Mesodermal cell (in vitro differentiated cells): ENCODE results near the gene SLC6A3.

ENCODE experiments used
- H3K27ac ChIP-seq: 2 replicates; pipeline ENCODE4 v1.7.0; 2013; ENCODE audit warnings: mild to moderate bottlenecking, low read depth, low read length, moderate library complexity; ENCODE audit not compliant: severe bottlenecking
- H3K36me3 ChIP-seq: 2 replicates; pipeline ENCODE4 v1.7.1; 2013; ENCODE audit warnings: mild to moderate bottlenecking, low read length, moderate library complexity; ENCODE audit not compliant: control insufficient read depth, insufficient read depth
- H3K4me1 ChIP-seq: one replicate; pipeline ENCODE4 v1.7.1; 2013; ENCODE audit warnings: mild to moderate bottlenecking, low read length; ENCODE audit not compliant: insufficient read depth, control insufficient read depth, poor library complexity, severe bottlenecking
- H3K4me3 ChIP-seq: 2 replicates; pipeline ENCODE4 v1.7.0; 2013; ENCODE audit warnings: low read length, control low read depth, mild to moderate bottlenecking; ENCODE audit not compliant: insufficient read depth, poor library complexity, severe bottlenecking; ENCODE audit errors: extremely low read depth
- H3K9me3 ChIP-seq: 2 replicates; pipeline ENCODE4 v1.7.1; 2013; ENCODE audit warnings: mild to moderate bottlenecking, low read length, moderate library complexity; ENCODE audit not compliant: control insufficient read depth
- WGBS, 2 experiments: methylation state at CpG; one replicate each; pipeline ENCODE4 v1.1.5; 2013; ENCODE audit warnings: missing lambda C conversion rate in 2 of 2; ENCODE audit not compliant: insufficient coverage in 2 of 2; 5-methylcytosine and 5-hydroxymethylcytosine counted together

SLC6A3 gene

DNA sequence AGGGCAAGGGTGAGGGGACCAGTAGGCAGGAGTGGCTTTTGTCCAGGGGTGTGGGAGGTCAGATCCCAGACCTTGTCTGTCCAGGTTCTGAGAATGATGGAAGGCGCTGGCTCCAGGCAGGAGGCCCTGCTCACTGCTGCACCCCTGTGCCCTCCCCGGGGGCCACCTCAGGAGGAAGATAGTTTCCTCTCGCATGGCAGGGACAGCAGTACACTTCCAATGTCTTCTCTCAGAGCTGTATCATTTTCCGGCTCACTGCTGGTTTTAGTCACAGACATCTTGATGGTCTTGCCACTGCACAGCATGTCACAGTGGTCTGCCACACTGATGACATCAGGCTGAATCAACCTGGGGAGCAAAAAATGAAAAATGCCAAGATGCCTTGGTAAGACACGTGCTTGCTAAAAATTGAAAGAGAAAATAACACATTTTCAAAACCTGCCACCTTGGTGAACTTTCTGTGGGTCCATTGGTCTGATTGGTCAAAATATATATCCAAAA is 3.3 kb upstream of the SLC6A3 start:
- WGBS, 2 experiments, result 85% methylated on average over 5 of the region's 5 CpGs
- Histone ChIP-seq H3K4me3 (no peak overlapping the region), H3K9me3 (peaks cover 5% of the 10 kb centered on the region), H3K27ac (no peak overlapping the region), H3K4me1 (no peaks in the 10 kb centered on the region), H3K36me3 (no peaks in the 10 kb centered on the region)

DNA sequence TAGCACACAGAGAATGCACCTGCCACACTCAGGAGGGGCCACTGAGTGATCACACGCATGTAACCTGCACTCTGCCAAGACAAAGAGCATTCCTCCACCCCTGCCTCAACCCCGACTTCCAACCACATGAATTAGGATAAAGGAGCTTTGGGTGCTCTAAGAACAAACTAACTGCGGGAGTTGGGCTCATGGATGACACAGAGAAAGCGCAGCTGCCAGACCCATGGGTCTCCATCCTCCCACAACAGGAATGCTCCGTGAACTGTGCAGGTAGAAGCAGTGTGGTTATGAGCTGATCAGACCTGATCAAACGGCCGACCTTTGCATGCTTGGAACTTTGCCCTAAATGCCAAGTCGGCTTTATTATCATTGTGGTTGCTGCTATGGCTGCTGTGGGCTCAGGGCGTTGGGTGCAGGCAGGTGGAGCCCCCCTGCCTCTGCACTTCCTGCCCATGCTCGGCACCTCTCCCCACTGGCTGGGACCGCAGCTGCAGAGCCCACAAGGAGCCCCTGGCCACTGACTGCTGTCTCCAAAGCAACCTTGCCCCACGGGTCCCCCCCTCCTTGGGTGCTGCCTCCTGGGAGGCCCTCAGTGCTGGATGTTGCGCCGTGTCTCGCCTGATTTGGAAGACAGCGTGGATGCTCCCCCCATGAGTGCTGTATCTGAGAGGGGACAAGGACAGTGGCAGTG is 2.6 kb upstream of the SLC6A3 start:
- no peaks in the 10 kb centered on the region for H3K36me3 ChIP-seq
- H3K4me3 ChIP-seq, result no peak overlapping the region
- WGBS, 2 experiments, result 77 to 78% methylated on average over 11 to 14 of the region's 16 CpGs
- H3K27ac ChIP-seq, result no peak overlapping the region
- no peaks in the 10 kb centered on the region for H3K4me1 ChIP-seq
- no peaks in the 10 kb centered on the region for H3K9me3 ChIP-seq

DNA sequence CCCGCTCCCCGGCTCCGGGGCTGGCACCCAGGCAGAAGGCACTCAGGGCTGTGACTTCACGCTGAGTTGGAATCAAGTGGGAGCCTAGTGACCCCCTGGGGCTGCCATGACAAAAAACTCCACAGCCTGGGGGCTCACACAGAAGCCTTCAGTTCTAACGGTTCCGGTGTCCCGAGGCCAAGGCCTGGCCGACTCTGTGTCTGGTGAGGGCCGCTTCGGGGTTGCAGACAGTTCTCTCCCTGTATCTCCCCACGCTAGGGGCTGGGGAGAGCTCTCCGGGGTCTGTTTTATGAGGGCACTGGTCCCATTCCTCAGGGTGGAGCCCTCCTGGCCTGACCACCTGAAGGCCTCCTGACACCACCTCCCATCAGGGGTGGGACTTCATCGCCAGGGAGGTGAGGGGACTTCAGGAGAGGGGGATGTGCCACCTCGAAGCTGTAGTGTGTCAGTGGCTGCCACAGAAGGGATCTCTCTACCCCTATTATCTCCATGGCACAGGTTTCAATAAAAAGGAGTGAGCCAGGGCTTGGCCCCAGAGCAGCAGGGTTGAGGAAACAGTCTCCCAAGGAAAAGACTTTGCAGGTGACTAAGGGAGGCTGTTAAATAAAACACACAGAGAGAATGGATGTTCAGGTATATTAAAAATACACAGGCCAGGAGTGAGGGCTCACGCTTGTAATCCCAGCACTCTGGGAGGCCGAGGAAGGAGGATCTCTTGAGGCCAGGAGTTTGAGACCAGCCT is 1.5 kb upstream of the SLC6A3 start:
- WGBS, 2 experiments, result 39 to 42% methylated on average over 9 to 11 of the region's 16 CpGs

DNA sequence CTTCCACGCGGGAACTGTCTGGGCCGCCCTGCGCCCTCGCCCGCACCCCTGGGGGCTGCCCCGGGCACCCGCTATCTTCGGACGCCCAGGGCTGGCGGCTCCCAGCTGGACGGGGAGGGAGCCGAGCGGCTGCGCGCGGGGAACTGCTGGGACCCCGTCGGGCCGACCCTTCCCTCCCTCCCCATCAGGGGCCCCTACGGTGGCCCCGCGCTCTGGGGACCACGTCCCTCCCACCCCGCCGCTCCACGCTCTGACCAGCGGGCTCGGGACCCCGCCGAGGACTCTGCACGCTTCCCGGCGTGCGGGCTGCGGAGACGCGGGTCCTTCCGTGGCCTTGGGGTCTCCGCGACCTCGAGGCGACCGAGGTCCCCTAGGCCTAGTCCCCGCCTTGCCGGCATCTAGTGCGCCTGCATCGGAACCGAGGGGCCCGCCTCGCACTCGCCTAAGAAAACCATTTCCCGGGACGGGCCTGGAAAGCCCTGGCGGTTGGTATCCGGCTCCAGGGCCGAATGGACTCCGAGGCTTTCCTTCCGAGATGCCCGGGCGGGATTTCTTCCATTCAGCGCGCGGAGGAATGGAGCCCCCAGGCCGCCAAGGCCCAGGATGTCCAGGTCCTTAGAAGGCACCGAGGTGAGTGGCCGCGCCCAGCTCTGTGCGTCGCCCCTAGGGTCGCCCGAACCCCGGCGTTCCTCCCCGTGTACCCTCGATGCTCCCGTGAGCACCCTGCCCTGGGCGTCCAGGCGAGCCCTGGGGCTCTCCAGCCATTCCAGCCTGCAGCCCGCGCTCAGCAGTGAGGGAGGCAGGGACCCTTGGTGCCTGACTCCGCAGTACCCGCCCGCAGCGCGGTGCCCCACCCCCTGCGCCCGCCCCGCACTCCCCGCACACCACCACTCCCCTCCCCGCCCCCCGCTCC is 705 bp upstream of the SLC6A3 start:
- WGBS, 2 experiments, result 1% methylated on average over 65 to 74 of the region's 92 CpGs

More for the DNA sequence above, 1.5 kb upstream of the SLC6A3 start:
- no peak overlapping the region for H3K4me3 ChIP-seq
- no peak overlapping the region for H3K27ac ChIP-seq
- no peaks in the 10 kb centered on the region for H3K4me1 ChIP-seq
- no peaks in the 10 kb centered on the region for H3K36me3 ChIP-seq
- H3K9me3 ChIP-seq, result no peaks in the 10 kb centered on the region

DNA sequence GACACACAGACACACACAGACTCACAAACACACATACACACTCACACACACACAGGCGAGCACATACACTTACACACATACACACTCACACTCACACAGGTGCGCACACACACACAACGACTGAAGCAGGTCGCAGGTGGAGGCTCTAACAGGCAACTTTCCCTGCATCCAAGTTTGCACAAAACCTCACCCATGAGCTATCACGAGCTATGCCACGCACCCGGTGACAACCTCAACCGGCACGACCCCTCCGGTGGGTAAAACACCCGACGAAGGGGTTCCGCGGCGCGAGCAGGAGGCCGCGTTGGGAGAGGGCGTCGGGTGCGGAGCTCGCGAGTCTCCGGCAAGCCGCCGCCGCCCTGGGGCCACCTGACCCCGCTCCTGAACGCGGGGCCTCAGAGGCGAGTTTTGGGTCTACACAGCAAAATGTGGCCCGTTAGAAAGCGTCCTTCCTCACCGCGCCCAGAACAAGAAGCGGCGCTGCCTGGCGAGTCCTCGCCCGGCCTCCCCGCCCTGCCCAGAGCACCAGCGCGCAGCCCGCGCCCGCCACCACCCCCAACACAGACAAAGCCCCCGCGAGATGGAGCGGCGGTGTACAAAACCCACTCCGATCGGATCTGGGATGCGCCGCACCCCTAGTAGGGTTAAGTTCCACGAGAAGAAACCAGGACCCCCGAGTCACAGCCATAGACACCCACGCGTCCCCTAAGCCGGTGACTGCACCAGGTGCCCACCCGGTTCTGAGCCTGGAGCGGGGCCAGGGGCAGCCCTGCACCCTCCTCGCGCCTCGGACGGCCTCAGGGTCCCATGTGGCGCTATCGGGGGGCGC is 665 bp downstream of the SLC6A3 start:
- Histone ChIP-seq H3K9me3 (no peaks in the 10 kb centered on the region), H3K27ac (no peak overlapping the region), H3K36me3 (no peaks in the 10 kb centered on the region), H3K4me3 (peak overlapping the region; percentile 14), H3K4me1 (no peaks in the 10 kb centered on the region)
- 6 to 11% methylated on average over 47 to 68 of the region's 68 CpGs for WGBS, 2 experiments

More for the DNA sequence above, 705 bp upstream of the SLC6A3 start:
- no peaks in the 10 kb centered on the region for H3K9me3 ChIP-seq
- H3K27ac ChIP-seq, result no peak overlapping the region
- H3K4me1 ChIP-seq, result no peaks in the 10 kb centered on the region
- H3K36me3 ChIP-seq, result no peaks in the 10 kb centered on the region
- no peak overlapping the region for H3K4me3 ChIP-seq

DNA sequence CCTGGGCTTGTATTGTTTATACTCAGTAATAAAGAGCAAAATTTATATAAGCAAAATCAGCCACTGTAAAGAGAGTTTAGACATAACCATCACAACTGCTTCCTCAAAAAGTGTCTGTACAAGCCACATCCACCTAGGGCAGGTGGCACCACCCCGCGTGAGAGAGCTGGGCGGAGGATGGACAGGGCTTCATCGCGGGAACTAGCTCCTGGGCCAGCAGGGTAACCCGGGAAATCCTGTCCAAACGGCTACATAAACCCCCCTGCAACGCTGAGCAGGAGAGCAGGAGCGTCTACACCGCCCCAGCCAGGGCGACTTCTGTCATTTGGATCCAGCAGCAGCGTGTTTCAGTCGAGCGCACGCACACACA is 1.3 kb downstream of the SLC6A3 start:
- Histone ChIP-seq H3K36me3 (no peaks in the 10 kb centered on the region), H3K4me1 (no peaks in the 10 kb centered on the region), H3K4me3 (no peak overlapping the region), H3K27ac (no peak overlapping the region), H3K9me3 (no peaks in the 10 kb centered on the region)
- 48 to 58% methylated on average over 13 to 15 of the region's 15 CpGs for WGBS, 2 experiments

DNA sequence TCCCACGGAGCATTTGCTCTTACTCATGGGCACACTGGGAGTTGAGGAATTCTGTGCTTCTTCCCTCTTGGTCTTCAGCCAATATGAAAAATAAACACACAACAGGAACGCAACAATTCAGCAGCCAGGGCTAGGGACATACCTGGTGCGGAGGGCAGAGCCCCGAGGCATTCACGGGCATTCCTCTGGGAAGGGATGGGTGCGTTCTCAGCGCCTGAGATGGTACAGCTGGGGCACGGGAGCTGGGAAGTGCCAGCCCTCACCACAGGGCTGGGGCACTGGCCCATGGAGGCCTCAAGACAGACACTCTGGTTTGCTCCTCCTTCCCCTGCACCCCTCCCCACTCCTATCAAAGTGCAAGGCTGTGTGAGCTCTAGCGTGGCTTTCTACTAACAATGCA is 2.1 kb downstream of the SLC6A3 start:
- H3K27ac ChIP-seq, result no peak overlapping the region
- no peaks in the 10 kb centered on the region for H3K4me1 ChIP-seq
- no peak overlapping the region for H3K4me3 ChIP-seq
- H3K36me3 ChIP-seq, result no peaks in the 10 kb centered on the region
- no peaks in the 10 kb centered on the region for H3K9me3 ChIP-seq
- 76 to 80% methylated on average over 8 to 9 of the region's 9 CpGs for WGBS, 2 experiments

DNA sequence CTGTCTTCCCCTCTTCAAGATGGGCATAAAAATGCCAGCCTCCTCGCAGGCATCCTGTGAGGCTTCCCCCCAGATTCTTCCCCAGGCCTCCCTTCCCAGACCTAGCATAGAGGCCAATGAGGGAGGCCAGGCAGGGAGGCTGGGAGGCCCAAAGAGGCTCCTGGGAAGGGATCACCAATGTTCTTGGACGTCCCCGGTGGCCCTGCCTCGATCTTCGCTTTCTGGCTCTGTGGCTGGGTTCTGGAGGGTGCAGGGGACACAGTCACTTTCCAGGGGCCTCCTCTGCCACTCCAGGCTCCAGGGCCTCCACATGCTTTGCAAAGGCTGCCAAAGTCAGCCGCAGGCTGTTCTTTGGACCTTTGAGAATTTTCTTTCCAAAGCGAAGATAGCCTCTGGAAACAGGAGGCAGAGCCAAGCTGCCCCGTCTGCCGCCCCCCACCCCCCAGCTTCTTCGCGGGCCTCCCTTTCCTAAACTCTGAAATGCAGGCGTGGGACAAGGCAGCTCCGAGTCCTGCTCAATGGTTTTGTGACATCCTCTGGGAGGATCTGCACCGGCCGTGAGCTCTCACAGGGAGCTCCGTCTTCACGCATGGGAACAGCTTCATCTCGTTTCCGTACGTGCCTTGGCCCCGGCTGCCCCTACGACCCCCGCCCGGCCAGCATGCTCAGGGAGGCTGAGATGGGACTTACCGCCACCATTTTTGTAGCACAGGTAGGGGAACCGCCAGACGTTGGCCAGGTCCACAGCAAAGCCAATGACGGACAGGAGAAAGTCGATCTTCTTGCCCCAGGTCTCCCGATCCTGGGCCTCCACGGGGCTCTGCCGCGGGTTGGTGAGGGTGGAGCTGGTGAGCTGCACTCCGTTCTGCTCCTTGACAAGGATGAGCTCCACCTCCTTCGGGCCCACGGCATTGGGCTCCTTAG is 2.8 kb downstream of the SLC6A3 start:
- Histone ChIP-seq H3K4me1 (no peaks in the 10 kb centered on the region), H3K4me3 (no peak overlapping the region), H3K27ac (no peak overlapping the region), H3K36me3 (no peaks in the 10 kb centered on the region), H3K9me3 (no peaks in the 10 kb centered on the region)
- 76 to 81% methylated on average over 32 to 35 of the region's 36 CpGs for WGBS, 2 experiments

DNA sequence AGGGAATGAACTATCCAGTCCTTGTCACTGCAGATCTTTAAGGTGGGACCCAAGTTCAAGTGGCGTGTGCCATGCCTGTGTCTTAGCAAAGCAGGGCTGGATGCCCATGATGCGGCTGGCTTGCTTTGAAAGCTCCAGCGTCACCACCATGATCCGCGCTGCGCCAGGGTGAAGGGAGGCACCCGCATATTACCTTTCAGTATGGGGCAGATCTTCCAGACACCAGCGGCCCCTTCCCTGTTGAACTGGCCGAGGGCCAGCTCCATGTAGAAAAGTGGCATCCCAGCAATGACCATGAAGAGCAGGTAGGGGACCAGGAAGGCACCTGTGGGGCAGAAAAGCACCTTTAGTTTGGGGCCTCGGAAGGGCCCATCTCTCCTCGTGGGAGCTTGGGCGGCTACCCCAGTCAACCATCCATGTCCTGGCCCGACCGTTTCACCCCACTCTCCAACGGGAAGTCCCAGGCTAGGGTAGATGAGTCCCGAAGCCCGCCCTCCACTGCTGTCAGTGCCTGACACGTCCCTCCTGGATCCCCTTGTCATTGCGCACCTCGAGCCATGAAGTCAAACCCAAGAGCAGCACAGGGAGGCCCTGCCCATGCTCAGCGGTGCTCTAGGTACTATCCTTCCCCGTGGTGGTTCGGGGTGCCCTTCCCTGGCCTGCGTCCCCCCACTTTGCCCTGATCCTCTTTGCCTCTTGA is 3.9 kb downstream of the SLC6A3 start:
- H3K27ac ChIP-seq, result no peak overlapping the region

More for the DNA sequence above, 3.9 kb downstream of the SLC6A3 start:
- no peaks in the 10 kb centered on the region for H3K9me3 ChIP-seq
- no peaks in the 10 kb centered on the region for H3K4me1 ChIP-seq
- no peaks in the 10 kb centered on the region for H3K36me3 ChIP-seq
- 90 to 95% methylated on average over 23 to 24 of the region's 24 CpGs for WGBS, 2 experiments
- H3K4me3 ChIP-seq, result no peak overlapping the region
